Caco-2 (cell line): Measurements from ENCODE around the gene RTF2. TPM values are rescaled to one million over a fixed set of nuclear protein-coding genes. Genes with fewer than 3 reads are reported as not detected.

Source experiments
- BruUV-seq: library from RNA; stranded (reverse); fragments of 400-500 nt; replicated peaks from 2 replicates; lab custom pipeline; 2021; lab: Mats Ljungman, UMichigan
- CTCF ChIA-PET: fragments of 300-600 bp; sonication (Branson Sonifier 250); formaldehyde crosslinking; loops from one replicate; lab custom pipeline; 2022; ENCODE audit warnings: antibody characterized with exemption; lab: Charles Lee
- POLR2A ChIA-PET: fragments of 300-600 bp; sonication (Branson Sonifier 250); formaldehyde crosslinking; loops from one replicate; lab custom pipeline; 2022; ENCODE audit warnings: antibody characterized with exemption; lab: Charles Lee
- DNase-seq, 2 experiments: peaks; one replicate each; pipeline versions ENCODE4 v3.0.0 to v3.0.0-alpha.2; 2020 to 2022
- H3K27me3 ChIP-seq: replicated peaks from 2 replicates; pipeline ENCODE4 v1.6.0; 2011; ENCODE audit warnings: low read length; ENCODE audit not compliant: control insufficient read depth, insufficient read depth
- H3K36me3 ChIP-seq: 2 replicates; pipeline ENCODE4 v1.5.1; 2011; ENCODE audit warnings: low read length; ENCODE audit not compliant: control insufficient read depth, insufficient read depth
- H3K4me1 ChIP-seq: fragments of 250-450 bp; sonication (Bioruptor Pico); 2 replicates; pipeline ENCODE4 v1.5.1; 2020; ENCODE audit warnings: mild to moderate bottlenecking
- H3K4me3 ChIP-seq: 2 replicates; pipeline ENCODE4 v1.5.1; 2011; ENCODE audit warnings: low read depth, mild to moderate bottlenecking, control low read depth, low read length
- H3K9me3 ChIP-seq: fragments of 250-450 bp; sonication (Bioruptor Pico); 2 replicates; pipeline ENCODE4 v1.5.1; 2020; ENCODE audit warnings: mild to moderate bottlenecking, moderate library complexity
- H3K27ac Mint-ChIP-seq: one replicate; pipeline ENCODE4 v1.8.0; 2022; ENCODE audit warnings: mixed read lengths; ENCODE audit not compliant: unreplicated experiment
- H3K27me3 Mint-ChIP-seq: one replicate; pipeline ENCODE4 v1.8.0; 2022; ENCODE audit warnings: mixed read lengths; ENCODE audit not compliant: insufficient read depth, unreplicated experiment
- H3K36me3 Mint-ChIP-seq: one replicate; pipeline ENCODE4 v1.8.0; 2022; ENCODE audit warnings: mild to moderate bottlenecking, mixed read lengths; ENCODE audit not compliant: insufficient read depth, unreplicated experiment
- H3K4me1 Mint-ChIP-seq: one replicate; pipeline ENCODE4 v1.8.0; 2022; ENCODE audit warnings: low read depth, mixed read lengths; ENCODE audit not compliant: unreplicated experiment
- H3K4me3 Mint-ChIP-seq: one replicate; pipeline ENCODE4 v1.8.0; 2022; ENCODE audit warnings: mild to moderate bottlenecking, moderate library complexity, mixed read lengths; ENCODE audit not compliant: unreplicated experiment
- H3K9me3 Mint-ChIP-seq: one replicate; pipeline ENCODE4 v1.8.0; 2022; ENCODE audit warnings: mixed read lengths; ENCODE audit not compliant: unreplicated experiment
- intact Hi-C: fragments of 100-400 bp; cut with micrococcal nuclease; formaldehyde crosslinking; loops from one replicate; pipeline ENCODE4 v1.10.0; 2022; ENCODE audit not compliant: unreplicated experiment
- total RNA-seq: library from RNA; stranded (reverse); gene quantifications from 2 replicates; pipeline ENCODE4 v1.2.3, GENCODE V29; 2022
- TF ChIP-seq, protein P1 (sequence below), 2 experiments: fragments of 200-600 bp in 1 of 2; IDR thresholded peaks; 1 replicate in 1 of 2; 2 replicates in 1 of 2; pipeline versions ENCODE4 v1.5.1 to v1.8.0; 2011 to 2022; ENCODE audit warnings: antibody characterized with exemption in 1 of 2, control low read depth in 1 of 2, inconsistent platforms in 1 of 2, low read depth in 1 of 2, low read length in 1 of 2, mild to moderate bottlenecking in 1 of 2, moderate library complexity in 1 of 2; ENCODE audit not compliant: insufficient read depth in 1 of 2, severe bottlenecking in 1 of 2, unreplicated experiment in 1 of 2

RTF2 gene
- total RNA-seq, 1 experiment from 2014 or later = 157 TPM

- Histone ChIP-seq H3K9me3 (no peaks in the 10 kb centered on the region), H3K4me1 (no peaks in the 10 kb centered on the region), H3K4me3 (no peak overlapping the region), H3K36me3 (no peaks in the 10 kb centered on the region), H3K27me3 (no peaks in the 10 kb centered on the region)
- no peak overlapping the region for H3K4me3 Mint-ChIP-seq
- no peaks in the 10 kb centered on the region for H3K27me3 Mint-ChIP-seq
- TF ChIP-seq, protein P1, sequence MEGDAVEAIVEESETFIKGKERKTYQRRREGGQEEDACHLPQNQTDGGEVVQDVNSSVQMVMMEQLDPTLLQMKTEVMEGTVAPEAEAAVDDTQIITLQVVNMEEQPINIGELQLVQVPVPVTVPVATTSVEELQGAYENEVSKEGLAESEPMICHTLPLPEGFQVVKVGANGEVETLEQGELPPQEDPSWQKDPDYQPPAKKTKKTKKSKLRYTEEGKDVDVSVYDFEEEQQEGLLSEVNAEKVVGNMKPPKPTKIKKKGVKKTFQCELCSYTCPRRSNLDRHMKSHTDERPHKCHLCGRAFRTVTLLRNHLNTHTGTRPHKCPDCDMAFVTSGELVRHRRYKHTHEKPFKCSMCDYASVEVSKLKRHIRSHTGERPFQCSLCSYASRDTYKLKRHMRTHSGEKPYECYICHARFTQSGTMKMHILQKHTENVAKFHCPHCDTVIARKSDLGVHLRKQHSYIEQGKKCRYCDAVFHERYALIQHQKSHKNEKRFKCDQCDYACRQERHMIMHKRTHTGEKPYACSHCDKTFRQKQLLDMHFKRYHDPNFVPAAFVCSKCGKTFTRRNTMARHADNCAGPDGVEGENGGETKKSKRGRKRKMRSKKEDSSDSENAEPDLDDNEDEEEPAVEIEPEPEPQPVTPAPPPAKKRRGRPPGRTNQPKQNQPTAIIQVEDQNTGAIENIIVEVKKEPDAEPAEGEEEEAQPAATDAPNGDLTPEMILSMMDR (IDR thresholded peaks at IDR 0.05; ENCODE audit: insufficient read depth in 1 of 2, low read depth in 1 of 2, low read length in 1 of 2, severe bottlenecking in 1 of 2, unreplicated experiment in 1 of 2) = no peak
- H3K36me3 Mint-ChIP-seq = no peaks in the 10 kb centered on the region
- no peak overlapping the region for H3K27ac Mint-ChIP-seq
- no TSS peak for BruUV-seq
- intact Hi-C loops = no loop called here
- ChIA-PET POLR2A (no interaction called here), CTCF (no interaction called here)
- no peaks in the 10 kb centered on the region for H3K4me1 Mint-ChIP-seq
- H3K9me3 Mint-ChIP-seq = no peaks in the 10 kb centered on the region
- no peak for DNase-seq
These were observed 21.2 kb upstream of the RTF2 start for GRCh38 chr20:56447227-56447626.

- H3K4me3 ChIP-seq = no peak overlapping the region
- Mint-ChIP-seq H3K4me3 (no peak overlapping the region), H3K27ac (no peak overlapping the region), H3K4me1 (no peaks in the 10 kb centered on the region), H3K27me3 (no peaks in the 10 kb centered on the region), H3K9me3 (no peaks in the 10 kb centered on the region), H3K36me3 (no peaks in the 10 kb centered on the region)
- H3K36me3 ChIP-seq = no peaks in the 10 kb centered on the region
- DNase-seq = no peak
- no TSS peak for BruUV-seq
- intact Hi-C loops = no loop called here
- no peaks in the 10 kb centered on the region for H3K4me1 ChIP-seq
- TF ChIP-seq, protein P1 (IDR thresholded peaks at IDR 0.05; ENCODE audit: insufficient read depth in 1 of 2, low read depth in 1 of 2, low read length in 1 of 2, severe bottlenecking in 1 of 2, unreplicated experiment in 1 of 2) = no peak
- ChIA-PET POLR2A (no interaction called here), CTCF (no interaction called here)
- H3K27me3 ChIP-seq = no peaks in the 10 kb centered on the region
- H3K9me3 ChIP-seq = no peaks in the 10 kb centered on the region
These were observed 19.0 kb upstream of the RTF2 start for GRCh38 chr20:56449459-56449858.

GRCh38 chr20:56451056-56451765 is 17.2 kb upstream of the RTF2 start:
- H3K4me1 Mint-ChIP-seq = no peaks in the 10 kb centered on the region
- H3K9me3 Mint-ChIP-seq = no peaks in the 10 kb centered on the region
- H3K4me3 Mint-ChIP-seq = no peak overlapping the region
- H3K27ac Mint-ChIP-seq = no peak overlapping the region
- Histone ChIP-seq H3K4me1 (no peaks in the 10 kb centered on the region), H3K4me3 (no peak overlapping the region), H3K36me3 (no peaks in the 10 kb centered on the region), H3K9me3 (no peaks in the 10 kb centered on the region), H3K27me3 (no peaks in the 10 kb centered on the region)
- TF ChIP-seq, protein P1 (IDR thresholded peaks at IDR 0.05; ENCODE audit: insufficient read depth in 1 of 2, low read depth in 1 of 2, low read length in 1 of 2, severe bottlenecking in 1 of 2, unreplicated experiment in 1 of 2) = no peak
- H3K36me3 Mint-ChIP-seq = no peaks in the 10 kb centered on the region
- BruUV-seq = no TSS peak
- CTCF ChIA-PET = interaction anchor here (0.6 kb wide), 1 partner anchor 79 kb away, joined by 7 read pairs; no protein-coding TSS in a partner anchor
- intact Hi-C loops = no loop called here
- POLR2A ChIA-PET = no interaction called here
- no peak for DNase-seq
- H3K27me3 Mint-ChIP-seq = no peaks in the 10 kb centered on the region
